ENCODE measurements around the gene INO80B.
"Not testable (repeated sequence)": the region's sequence is repeated elsewhere in the genome, so short reads cannot be mapped to it uniquely, and the experiment has no call there.

Gene INO80B

GRCh38 chr2:74450570-74451190, 4.2 kb upstream of the INO80B start:
- DNase-seq = no peak

GRCh38 chr2:74457129-74457548, 2.3 kb downstream of the INO80B start:
- DNase-seq = no peak

GRCh38 chr2:74457549-74458131, 2.8 kb downstream of the INO80B start:
- no peak for DNase-seq

- peak; percentile 100 for DNase-seq
Measured at GRCh38 chr2:74458132-74458937, 3.4 kb downstream of the INO80B start, which contains the start of gene WBP1. Gene WBP1, plus strand, starts transcription at chr2:74458438. Its CDS starts 165 bp downstream, at chr2:74458603.

DNA sequence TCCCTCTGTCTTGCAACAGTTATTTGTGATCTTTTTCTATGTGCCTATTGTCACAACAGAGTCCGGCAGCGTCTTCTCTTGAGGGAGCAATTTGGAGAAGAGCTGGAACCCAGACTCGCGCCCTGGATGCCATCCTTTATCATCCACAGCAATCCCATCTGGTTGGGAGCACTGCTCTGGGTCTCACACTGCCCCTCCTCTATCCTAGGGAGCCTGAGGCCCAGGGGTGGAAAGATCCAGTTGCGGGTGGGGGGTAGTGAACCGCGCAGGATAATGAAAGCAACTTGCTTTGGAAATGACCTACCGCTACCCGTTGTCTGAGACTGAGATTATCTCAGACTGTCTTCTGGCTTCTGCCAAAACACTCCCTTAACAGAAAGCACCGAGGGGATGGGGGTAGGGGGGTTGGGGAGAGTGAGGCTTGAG, 4.1 kb downstream of the INO80B start:
- no peak for DNase-seq

GRCh38 chr2:74459503-74460118, 4.7 kb downstream of the INO80B start:
- DNase-seq = not testable (repeated sequence)

DNA sequence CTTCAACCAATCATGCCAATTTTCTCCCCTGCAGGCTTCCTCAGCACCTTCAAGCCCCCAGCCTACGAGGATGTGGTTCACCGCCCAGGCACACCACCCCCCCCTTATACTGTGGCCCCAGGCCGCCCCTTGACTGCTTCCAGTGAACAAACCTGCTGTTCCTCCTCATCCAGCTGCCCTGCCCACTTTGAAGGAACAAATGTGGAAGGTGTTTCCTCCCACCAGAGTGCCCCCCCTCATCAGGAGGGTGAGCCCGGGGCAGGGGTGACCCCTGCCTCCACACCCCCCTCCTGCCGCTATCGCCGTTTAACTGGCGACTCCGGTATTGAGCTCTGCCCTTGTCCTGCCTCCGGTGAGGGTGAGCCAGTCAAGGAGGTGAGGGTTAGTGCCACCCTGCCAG, 5.3 kb downstream of the INO80B start:
- DNase-seq = not testable (repeated sequence)

- no peak for DNase-seq
Measured at GRCh38 chr2:74461187-74462053, 6.5 kb downstream of the INO80B start.

- DNase-seq = no peak
Measured at GRCh38 chr2:74462054-74462785, 7.3 kb downstream of the INO80B start.

DNA sequence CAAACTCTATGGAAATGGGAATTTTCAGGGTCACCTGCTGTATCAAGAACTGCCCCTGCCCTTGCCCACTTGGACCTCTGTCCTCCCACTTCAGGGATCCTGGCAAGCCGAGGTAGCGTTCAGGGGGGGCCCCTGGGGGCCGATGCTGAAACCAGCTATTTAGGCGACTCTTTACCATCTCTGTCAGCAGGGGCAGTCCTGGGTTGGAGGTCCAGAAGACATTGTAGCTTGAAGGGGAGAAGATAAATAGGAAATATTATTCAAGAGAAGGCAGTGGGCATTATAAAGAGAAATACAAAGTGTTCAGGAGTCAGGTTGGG, 7.9 kb downstream of the INO80B start:
- no peak for DNase-seq

- DNase-seq = no peak
Measured at GRCh38 chr2:74464406-74464805, 9.5 kb downstream of the INO80B start.

DNA sequence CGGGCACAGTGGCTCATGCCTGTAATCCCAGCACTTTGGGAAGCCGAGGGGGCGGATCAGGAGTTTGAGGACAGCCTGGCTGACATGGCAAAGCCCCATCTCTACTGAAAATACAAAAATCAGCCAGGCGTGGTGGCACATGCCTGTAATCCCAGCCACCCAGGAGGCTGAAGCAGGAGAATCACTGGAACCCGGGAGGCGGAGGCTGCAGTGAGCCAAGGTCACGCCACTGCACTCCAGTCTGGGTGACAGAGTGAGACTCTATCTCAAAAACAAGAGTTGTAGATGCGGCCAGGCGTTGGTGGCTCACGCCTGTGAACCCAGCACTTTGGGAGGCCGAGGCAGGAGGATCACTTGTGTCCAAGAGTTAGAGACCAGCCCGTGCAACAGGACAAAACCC, 15.9 kb downstream of the INO80B start:
- DNase-seq = not testable (repeated sequence)

GRCh38 chr2:74471332-74472065, 16.6 kb downstream of the INO80B start:
- no peak for DNase-seq

DNA sequence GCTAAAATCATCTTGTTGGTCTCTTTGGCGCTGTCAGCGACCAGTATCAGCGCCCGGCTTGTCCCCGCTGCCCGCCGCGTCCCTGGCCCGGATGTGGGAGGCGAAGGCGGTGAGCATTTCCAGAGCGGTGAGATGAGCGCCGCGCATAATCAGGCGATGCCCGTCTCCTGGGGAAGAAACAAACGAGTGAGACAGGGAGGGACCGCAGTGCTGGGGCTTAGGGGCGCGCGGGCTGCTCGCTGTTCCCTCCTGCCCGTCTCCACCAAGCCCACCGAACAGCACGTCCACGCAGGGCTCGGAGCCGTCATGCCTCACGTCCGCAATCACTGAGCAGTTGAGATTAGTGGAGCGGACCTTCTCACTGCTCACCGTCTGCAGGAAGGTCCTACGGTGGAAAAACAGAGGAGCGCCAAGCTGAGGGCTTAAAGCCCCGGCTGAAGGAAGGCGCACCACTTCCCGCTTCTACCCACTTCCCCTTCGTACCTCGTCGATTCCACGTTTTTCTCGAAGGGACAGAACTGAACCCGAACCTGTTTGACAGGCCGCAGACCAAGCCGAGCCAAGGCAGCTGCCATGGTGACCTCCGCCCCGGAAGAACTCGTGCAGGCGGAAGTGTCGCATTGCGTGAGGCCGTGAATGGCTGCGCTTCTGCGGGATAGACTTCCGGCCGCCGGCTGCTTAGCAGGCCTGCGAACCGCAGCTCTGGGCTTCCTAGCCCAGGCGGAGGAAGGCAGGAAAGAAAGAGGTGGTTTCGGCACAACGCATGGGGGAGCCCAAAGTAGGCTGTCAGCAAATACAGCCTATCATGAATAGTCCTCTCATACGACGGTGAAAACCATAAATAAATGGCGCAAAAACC, 17.4 kb downstream of the INO80B start, which contains the start of gene MRPL53:
Gene MRPL53, minus strand, starts transcription at position 595 of the 859 bp plus-strand sequence. Its CDS starts 20 bp downstream, at position 575.
- peak; percentile 93 for DNase-seq

- no peak for DNase-seq
Measured at GRCh38 chr2:74472945-74473258, 18.0 kb downstream of the INO80B start.

DNA sequence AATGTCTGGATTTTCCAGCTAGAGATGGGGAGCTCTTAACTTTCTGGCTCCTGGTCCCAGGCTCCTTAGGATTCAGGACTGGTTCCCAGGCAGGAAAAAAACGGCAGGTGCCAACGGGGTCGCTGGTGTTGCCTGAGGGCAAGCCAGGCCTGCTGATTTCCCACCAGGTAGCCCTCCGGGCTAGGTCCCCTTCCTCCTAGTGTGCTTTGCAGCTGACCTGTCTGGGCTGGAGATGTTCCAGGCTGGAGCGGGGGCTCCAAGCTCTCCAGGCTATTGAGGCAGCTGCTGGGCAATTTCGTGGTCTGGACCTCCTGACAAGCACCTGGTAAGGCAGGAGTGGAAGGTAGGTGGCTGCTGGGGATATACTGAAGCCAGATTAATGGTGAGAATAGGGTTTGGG, 19.6 kb downstream of the INO80B start:
- DNase-seq = no peak

DNA sequence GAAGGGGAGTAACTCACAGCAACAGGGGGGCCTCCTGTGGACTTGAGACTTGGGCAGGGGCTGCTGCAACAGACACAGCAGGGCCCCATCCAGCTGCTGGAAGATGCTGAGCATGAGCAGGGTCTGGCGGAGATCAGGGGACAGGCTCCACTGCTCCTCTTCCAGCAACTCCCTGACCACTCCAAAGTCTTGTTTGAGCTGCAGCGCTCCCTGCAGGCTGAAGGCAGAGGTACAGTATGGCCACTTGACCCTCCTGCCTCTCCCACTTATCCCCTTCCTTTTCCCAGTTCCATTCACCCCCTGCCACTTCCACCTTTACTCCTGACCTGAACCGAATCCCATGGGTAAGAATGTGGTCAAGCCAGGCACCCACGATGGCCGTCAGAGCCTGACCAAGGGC, 20.0 kb downstream of the INO80B start:
- no peak for DNase-seq

DNA sequence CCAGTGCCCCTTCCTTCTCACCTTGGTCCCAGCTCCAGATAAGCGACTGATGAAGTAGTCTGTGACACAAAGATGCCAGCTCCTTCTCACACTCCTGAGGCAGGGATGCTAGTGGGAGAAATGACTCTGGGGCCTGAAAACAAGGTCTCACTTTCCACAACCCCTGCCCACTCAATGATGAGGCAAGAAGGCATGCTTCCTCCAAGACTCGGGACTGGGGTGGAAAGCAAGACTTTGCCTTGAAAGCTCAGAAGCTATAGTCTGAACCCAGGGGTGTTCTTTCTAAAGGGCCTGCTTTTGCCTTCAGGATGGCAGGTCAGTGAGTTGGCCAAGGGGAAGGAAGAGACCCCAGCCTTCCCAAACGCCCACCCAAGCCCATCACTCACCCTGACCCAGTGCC, 26.5 kb downstream of the INO80B start:
- DNase-seq = peak; percentile 82

DNA sequence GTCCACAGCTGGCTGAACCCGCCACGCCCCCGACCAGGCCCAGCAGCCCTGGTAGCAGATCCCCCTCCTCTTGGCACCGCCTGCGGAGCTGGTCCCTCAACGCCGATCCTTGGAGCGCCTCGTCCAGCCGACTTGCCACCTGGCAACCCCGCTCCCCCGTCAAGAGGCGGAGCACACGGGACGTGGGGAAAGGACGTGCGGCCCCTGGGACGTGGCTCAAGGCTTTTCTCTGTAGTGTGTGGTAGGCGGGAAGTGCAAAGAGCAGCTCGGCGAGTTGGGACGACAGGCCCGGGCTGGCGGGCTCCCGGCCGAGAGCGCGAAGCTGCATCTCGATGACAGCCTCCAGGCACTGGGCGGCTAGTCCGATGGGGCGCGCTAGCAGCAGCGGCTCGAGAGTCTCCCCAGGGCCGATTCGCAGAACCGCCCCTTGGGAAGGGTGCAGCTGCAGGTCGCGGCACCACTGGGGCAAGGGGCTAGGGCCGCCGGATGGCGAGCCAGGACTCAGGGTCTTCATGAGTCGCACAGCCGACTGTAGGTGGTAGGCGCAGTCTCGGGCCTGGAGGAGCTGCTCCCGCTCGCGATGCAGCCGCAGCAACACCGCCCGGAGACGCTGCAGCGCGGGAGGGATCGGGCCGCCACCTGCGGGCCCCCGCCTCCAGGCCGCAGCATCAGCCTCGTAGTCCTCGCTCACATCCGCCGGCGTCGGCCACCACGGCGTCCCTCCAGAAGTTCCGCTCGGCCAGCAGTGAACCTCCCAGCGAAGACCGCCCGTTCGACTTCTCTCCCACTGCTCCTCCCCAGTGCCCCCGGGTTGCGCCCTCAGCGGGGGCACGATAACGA, 27.3 kb downstream of the INO80B start:
- DNase-seq = peak; percentile 44
